OCI-LY7 (cell line): Measurements from ENCODE around the gene KLF15. TPM values are rescaled to one million over a fixed set of nuclear protein-coding genes. Genes with fewer than 3 reads are reported as not detected.

Experiments
- BruUV-seq: library from RNA; stranded (reverse); fragments of 400-500 nt; replicated peaks from 2 replicates; lab custom pipeline; 2021; lab: Mats Ljungman, UMichigan
- CTCF ChIA-PET: fragments of 300-600 bp; sonication (Branson Sonifier 250); formaldehyde crosslinking; loops from one replicate; lab custom pipeline; 2022; ENCODE audit warnings: antibody characterized with exemption; ENCODE audit not compliant: unreplicated experiment; lab: Charles Lee
- POLR2A ChIA-PET: fragments of 300-600 bp; sonication (Branson Sonifier 250); formaldehyde crosslinking; loops from one replicate; lab custom pipeline; 2022; ENCODE audit warnings: antibody characterized with exemption; lab: Charles Lee
- DNase-seq: peaks from one replicate; pipeline ENCODE4 v3.0.0-alpha.2; 2015; ENCODE audit warnings: low spot score
- H2AFZ ChIP-seq: fragments of 200-600 bp; sonication (generic), shearing (Covaris generic); 2 replicates; pipeline ENCODE4 v1.6.1; 2014; ENCODE audit warnings: mild to moderate bottlenecking, antibody characterized with exemption, low read length, moderate library complexity
- H3K27ac ChIP-seq: fragments of 200-600 bp; sonication (generic); 2 replicates; pipeline ENCODE4 v1.5.1; 2014; ENCODE audit warnings: mixed run types, low read depth, mild to moderate bottlenecking, moderate library complexity, low read length, inconsistent platforms; ENCODE audit not compliant: poor library complexity, severe bottlenecking
- H3K36me3 ChIP-seq: fragments of 200-600 bp; sonication (generic); 2 replicates; pipeline ENCODE4 v1.6.1; 2014; ENCODE audit warnings: mild to moderate bottlenecking, antibody characterized with exemption, low read length, moderate library complexity, mixed read lengths; ENCODE audit not compliant: insufficient read depth
- H3K4me1 ChIP-seq: fragments of 200-600 bp; sonication (generic); 2 replicates; pipeline ENCODE4 v1.5.1; 2014; ENCODE audit warnings: mild to moderate bottlenecking, low read length; ENCODE audit not compliant: insufficient read depth, poor library complexity, severe bottlenecking
- H3K4me2 ChIP-seq: fragments of 200-600 bp; sonication (generic); 2 replicates; pipeline ENCODE4 v1.6.1; 2014; ENCODE audit warnings: mild to moderate bottlenecking, low read length
- H3K4me3 ChIP-seq: fragments of 200-600 bp; sonication (generic); 2 replicates; pipeline ENCODE4 v1.5.1; 2014; ENCODE audit warnings: mild to moderate bottlenecking, low read depth, low read length; ENCODE audit not compliant: poor library complexity, severe bottlenecking
- H3K79me2 ChIP-seq: fragments of 200-600 bp; sonication (generic); 2 replicates; pipeline ENCODE4 v1.6.1; 2016; ENCODE audit warnings: low read depth, mild to moderate bottlenecking, low read length, moderate library complexity, mixed read lengths; ENCODE audit not compliant: insufficient read depth
- H3K9me2 ChIP-seq: fragments of 200-600 bp; sonication (generic); 2 replicates; pipeline ENCODE4 v1.6.1; 2016; ENCODE audit warnings: mild to moderate bottlenecking, low read length, mixed read lengths; ENCODE audit not compliant: insufficient read depth
- H3K9me3 ChIP-seq: fragments of 200-600 bp; sonication (generic); 2 replicates; pipeline ENCODE4 v1.6.1; 2014; ENCODE audit warnings: mild to moderate bottlenecking, mixed run types, low read length, mixed read lengths
- H4K20me1 ChIP-seq: fragments of 200-600 bp; sonication (generic); 2 replicates; pipeline ENCODE4 v1.6.1; 2014; ENCODE audit warnings: mild to moderate bottlenecking, antibody characterized with exemption, low read length, moderate library complexity, mixed read lengths; ENCODE audit not compliant: insufficient read depth
- EZH2phosphoT487 ChIP-seq: fragments of 200-600 bp; sonication (generic); IDR thresholded peaks from 2 replicates; pipeline ENCODE4 v1.6.1; 2018; ENCODE audit warnings: low read depth, borderline replicate concordance, mild to moderate bottlenecking, mixed run types, antibody characterized with exemption, low read length, moderate library complexity, mixed read lengths
- intact Hi-C: fragments of 100-400 bp; cut with micrococcal nuclease; formaldehyde crosslinking; loops from one replicate; pipeline ENCODE4 v1.10.0; 2022; ENCODE audit not compliant: unreplicated experiment
- total RNA-seq, 2 experiments: library from RNA; depleted of rRNA in 1 of 2; stranded (reverse); fragments of >200 nt in 1 of 2; shearing (Covaris generic) in 1 of 2; gene quantifications; 2 replicates each; pipeline ENCODE4 v1.2.3, GENCODE V29; 2014 to 2022
- TF ChIP-seq, protein P1 (sequence below): fragments of 200-600 bp; sonication (generic); conservative IDR thresholded peaks from 2 replicates; pipeline ENCODE4 v1.5.1; 2014; ENCODE audit warnings: mild to moderate bottlenecking, antibody characterized with exemption, low read length, moderate library complexity, mixed read lengths

KLF15 gene
- total RNA-seq, 2 experiments from 2014 or later: 12.3 to 26.4 TPM

DNA sequence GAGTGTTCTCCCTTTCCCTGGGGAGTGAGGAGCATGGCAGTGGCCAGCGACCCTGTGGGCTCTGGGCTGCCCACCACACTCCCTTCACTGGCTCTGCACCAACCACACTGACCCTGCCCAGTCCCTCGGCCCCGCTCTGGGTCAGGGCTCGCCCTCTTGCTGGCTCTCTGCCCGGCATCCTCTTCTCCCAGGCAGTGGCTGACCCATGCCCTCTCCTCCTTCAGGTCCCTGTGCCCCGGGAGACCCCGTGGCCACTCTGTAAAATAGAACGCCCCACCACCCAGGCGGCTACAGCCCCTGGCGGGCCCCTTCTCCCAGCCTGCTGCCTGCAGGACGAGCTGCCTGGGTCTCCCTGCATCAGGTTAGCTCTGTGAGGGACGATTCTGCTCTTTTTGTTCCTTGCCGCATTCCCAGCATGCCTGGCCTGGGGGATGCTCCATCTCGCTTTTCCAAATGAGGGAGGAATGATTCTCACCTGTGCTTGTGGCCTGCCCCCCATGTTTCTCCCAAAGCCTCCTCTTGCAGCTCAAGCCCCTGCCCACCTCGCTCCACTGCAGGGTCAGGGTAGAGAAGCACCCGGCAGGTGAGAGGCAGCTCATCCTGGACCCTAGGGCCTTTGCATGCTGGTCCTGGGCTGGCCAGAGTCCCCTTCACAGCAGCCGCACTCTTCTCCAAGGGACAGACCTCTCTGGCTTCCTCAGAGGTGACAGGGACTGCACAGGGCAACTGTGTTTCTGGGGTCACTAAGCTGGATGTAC lies 23.0 kb upstream of the KLF15 start:
- H3K4me2 ChIP-seq: no peak overlapping the region
- H3K9me2 ChIP-seq: no peaks in the 10 kb centered on the region
- intact Hi-C loops: no loop called here
- no TSS peak for BruUV-seq
- H3K4me1 ChIP-seq: no peaks in the 10 kb centered on the region
- DNase-seq: no peak
- H3K36me3 ChIP-seq: no peaks in the 10 kb centered on the region
- no peak overlapping the region for H3K27ac ChIP-seq
- TF ChIP-seq EZH2phosphoT487: no peak
- TF ChIP-seq, protein P1, sequence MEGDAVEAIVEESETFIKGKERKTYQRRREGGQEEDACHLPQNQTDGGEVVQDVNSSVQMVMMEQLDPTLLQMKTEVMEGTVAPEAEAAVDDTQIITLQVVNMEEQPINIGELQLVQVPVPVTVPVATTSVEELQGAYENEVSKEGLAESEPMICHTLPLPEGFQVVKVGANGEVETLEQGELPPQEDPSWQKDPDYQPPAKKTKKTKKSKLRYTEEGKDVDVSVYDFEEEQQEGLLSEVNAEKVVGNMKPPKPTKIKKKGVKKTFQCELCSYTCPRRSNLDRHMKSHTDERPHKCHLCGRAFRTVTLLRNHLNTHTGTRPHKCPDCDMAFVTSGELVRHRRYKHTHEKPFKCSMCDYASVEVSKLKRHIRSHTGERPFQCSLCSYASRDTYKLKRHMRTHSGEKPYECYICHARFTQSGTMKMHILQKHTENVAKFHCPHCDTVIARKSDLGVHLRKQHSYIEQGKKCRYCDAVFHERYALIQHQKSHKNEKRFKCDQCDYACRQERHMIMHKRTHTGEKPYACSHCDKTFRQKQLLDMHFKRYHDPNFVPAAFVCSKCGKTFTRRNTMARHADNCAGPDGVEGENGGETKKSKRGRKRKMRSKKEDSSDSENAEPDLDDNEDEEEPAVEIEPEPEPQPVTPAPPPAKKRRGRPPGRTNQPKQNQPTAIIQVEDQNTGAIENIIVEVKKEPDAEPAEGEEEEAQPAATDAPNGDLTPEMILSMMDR: no peak
- no peaks in the 10 kb centered on the region for H3K79me2 ChIP-seq
- no peaks in the 10 kb centered on the region for H4K20me1 ChIP-seq
- H3K4me3 ChIP-seq: no peak overlapping the region
- ChIA-PET CTCF (no interaction called here), POLR2A (interaction anchor here (0.6 kb wide), 1 partner anchor 111 kb away, joined by 3 read pairs; no protein-coding TSS in a partner anchor)
- H2AFZ ChIP-seq: no peak overlapping the region
- no peaks in the 10 kb centered on the region for H3K9me3 ChIP-seq

DNA sequence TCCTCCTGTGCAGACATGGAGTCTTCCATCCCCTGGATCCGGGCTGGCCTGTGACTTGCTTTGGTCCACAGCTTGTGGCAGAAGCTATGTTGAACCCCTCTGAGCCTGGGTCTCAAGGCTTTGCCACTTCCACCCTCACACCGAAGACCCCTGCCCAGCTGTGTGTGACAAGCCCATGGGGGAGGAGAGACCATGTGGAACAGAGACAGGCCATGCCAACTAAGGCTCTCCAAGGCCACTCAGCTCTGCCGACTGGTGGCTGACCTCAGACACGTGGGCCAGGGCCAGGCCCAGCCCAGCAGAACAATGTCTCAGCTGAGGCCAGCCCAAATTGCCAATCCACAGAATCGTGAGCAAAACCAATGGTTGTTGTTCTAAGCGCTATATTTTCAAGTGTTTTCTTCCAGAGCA lies 21.1 kb upstream of the KLF15 start:
- H3K4me1 ChIP-seq: no peaks in the 10 kb centered on the region
- H3K4me3 ChIP-seq: no peak overlapping the region
- H4K20me1 ChIP-seq: no peaks in the 10 kb centered on the region
- intact Hi-C loops: no loop called here
- H3K79me2 ChIP-seq: no peaks in the 10 kb centered on the region
- no peaks in the 10 kb centered on the region for H3K36me3 ChIP-seq
- DNase-seq: no peak
- no peak overlapping the region for H3K4me2 ChIP-seq
- ChIA-PET POLR2A (interaction anchor here (0.5 to 1.3 kb wide), 2 partner anchors 13 to 145 kb away, joined by 3 to 5 read pairs; no protein-coding TSS in a partner anchor), CTCF (interaction anchor here (0.6 kb wide), 1 partner anchor 385 kb away, joined by 3 read pairs; no protein-coding TSS in a partner anchor)
- H3K27ac ChIP-seq: no peak overlapping the region
- no TSS peak for BruUV-seq
- no peaks in the 10 kb centered on the region for H3K9me2 ChIP-seq
- no peaks in the 10 kb centered on the region for H3K9me3 ChIP-seq
- TF ChIP-seq EZH2phosphoT487: no peak
- TF ChIP-seq, protein P1: no peak
- H2AFZ ChIP-seq: no peak overlapping the region

DNA sequence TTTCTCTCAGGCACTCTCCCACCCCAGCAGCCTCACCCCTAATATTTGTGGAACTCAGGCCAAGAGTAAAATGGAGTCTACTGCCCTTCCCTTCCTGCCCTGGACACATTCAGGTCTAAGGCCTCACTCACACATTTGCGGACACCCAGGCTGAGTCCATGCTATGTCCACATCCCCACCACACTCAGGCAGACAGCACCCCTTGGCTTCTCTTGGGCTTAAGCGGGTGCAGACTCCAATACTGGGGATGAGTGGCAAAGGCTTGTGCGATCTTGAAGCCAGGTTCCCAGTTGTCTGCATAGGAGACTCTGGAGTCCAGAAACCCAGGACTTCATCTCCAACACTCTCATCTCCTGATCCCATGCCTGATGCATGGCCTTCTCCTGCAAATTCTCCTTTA lies 20.0 kb upstream of the KLF15 start:
- TF ChIP-seq, protein P1: no peak
- no peak for TF ChIP-seq EZH2phosphoT487
- Histone ChIP-seq H4K20me1 (no peaks in the 10 kb centered on the region), H3K4me1 (no peaks in the 10 kb centered on the region), H3K36me3 (no peaks in the 10 kb centered on the region), H2AFZ (no peak overlapping the region), H3K27ac (no peak overlapping the region), H3K9me3 (no peaks in the 10 kb centered on the region), H3K9me2 (no peaks in the 10 kb centered on the region), H3K4me2 (no peak overlapping the region), H3K79me2 (no peaks in the 10 kb centered on the region), H3K4me3 (no peak overlapping the region)
- CTCF ChIA-PET: no interaction called here
- intact Hi-C loops: no loop called here
- no TSS peak for BruUV-seq
- POLR2A ChIA-PET: interaction anchor here (0.7 kb wide), 1 partner anchor 49 kb away, joined by 3 read pairs; no protein-coding TSS in a partner anchor
- no peak for DNase-seq
